ENCODE measurements around the gene KSR1. TPM values are rescaled to one million over a fixed set of nuclear protein-coding genes. Genes with fewer than 3 reads are reported as not detected.

The KSR1 gene
- total and polyA plus RNA-seq, 9 of the 15 experiments (the other 6 are each of a cell fraction or from before 2014, with no cell fraction given): 1.4 to 51.7 (median 18.4) TPM

GRCh38 chr17:27596096-27596495 is 139.8 kb downstream of the KSR1 start:
- in situ Hi-C loops (cut with MboI): loop anchor here (10.0 kb wide), 1 partner anchor 221 kb away; no protein-coding TSS in a partner anchor

GRCh38 chr17:27596566-27597187 is 140.4 kb downstream of the KSR1 start:
- Histone ChIP-seq H3K27me3 (ENCODE audit: control insufficient read depth in 2 of 2, insufficient read depth in 2 of 2, low read length in 2 of 2) (no peaks in the 10 kb centered on the region), H3K36me3 (ENCODE audit: control insufficient read depth, insufficient read depth, low read length) (peaks cover 84% of the 10 kb centered on the region), H3K9me1 (ENCODE audit: control insufficient read depth, insufficient read depth, low read length) (no peaks in the 10 kb centered on the region), H3K4me3 (no peak overlapping the region), H3K27ac (ENCODE audit: extremely low read depth, low read depth, low read length) (no peak overlapping the region), H3K9ac (ENCODE audit: insufficient read depth in 1 of 2, low read depth in 2 of 2, low read length in 2 of 2) (peak overlapping the region in 1 of 2 experiments; percentile 70; a peak in 2 of 4 replicates), H2AFZ (ENCODE audit: low read depth, low read length) (no peak overlapping the region), H3K9me3 (replicated peaks; ENCODE audit: control insufficient read depth, insufficient read depth, low read depth, low read length) (no peaks in the 10 kb centered on the region), H4K20me1 (replicated peaks; ENCODE audit: control insufficient read depth, insufficient read depth, low read length) (no peaks in the 10 kb centered on the region), H3K4me2 (ENCODE audit: insufficient read depth, low read length) (no peak overlapping the region), H3K4me1 (replicated peaks in 1 of 2; ENCODE audit: control insufficient read depth in 2 of 2, insufficient read depth in 2 of 2, low read length in 2 of 2) (peaks cover 15 to 26% of the 10 kb centered on the region in 2 experiments; a peak in 4 of 5 replicates), H3K79me2 (ENCODE audit: control insufficient read depth, insufficient read depth, low read length) (no peaks in the 10 kb centered on the region; the same call in 2 of the 3 replicates)
- ATAC-seq (no peak), DNase-seq (ENCODE audit: extremely low read depth in 1 of 4, low spot score in 3 of 4) (no peak), FAIRE-seq (no peak)
- intact Hi-C loops (cut with micrococcal nuclease): no loop called here
- POLR2A ChIA-PET: interaction anchor here (1.1 to 5.4 kb wide), 4 partner anchors 9 to 53 kb away, joined by 3 to 31 read pairs (median 3); no protein-coding TSS in a partner anchor
- in situ Hi-C loops (cut with MboI): loop anchor here (10.0 kb wide), 1 partner anchor 222 kb away; no protein-coding TSS in a partner anchor
- no TSS peak for BruUV-seq (replicated peaks)
- CTCF ChIA-PET (ENCODE audit: low intra/inter-chr PET ratio): no interaction called here
- 71% methylated on average over 6 of the region's 9 CpGs for WGBS (ENCODE audit: insufficient coverage, low coverage, missing lambda C conversion rate)
- TF ChIP-seq ZNF436 (CRISPR knock-in tag; IDR thresholded peaks at IDR 0.05): no peak
- no peak for TF ChIP-seq HNRNPL (IDR thresholded peaks at IDR 0.05; ENCODE audit: low read depth, low read length)
- TF ChIP-seq SFPQ (IDR thresholded peaks at IDR 0.05; ENCODE audit: low read depth, low read length): no peak
- no peak for TF ChIP-seq DIDO1 (tag; IDR thresholded peaks at IDR 0.05; ENCODE audit: low read depth)
- no peak for TF ChIP-seq ZNF140 (CRISPR knock-in tag; IDR thresholded peaks at IDR 0.05)
- TF ChIP-seq, protein P1, sequence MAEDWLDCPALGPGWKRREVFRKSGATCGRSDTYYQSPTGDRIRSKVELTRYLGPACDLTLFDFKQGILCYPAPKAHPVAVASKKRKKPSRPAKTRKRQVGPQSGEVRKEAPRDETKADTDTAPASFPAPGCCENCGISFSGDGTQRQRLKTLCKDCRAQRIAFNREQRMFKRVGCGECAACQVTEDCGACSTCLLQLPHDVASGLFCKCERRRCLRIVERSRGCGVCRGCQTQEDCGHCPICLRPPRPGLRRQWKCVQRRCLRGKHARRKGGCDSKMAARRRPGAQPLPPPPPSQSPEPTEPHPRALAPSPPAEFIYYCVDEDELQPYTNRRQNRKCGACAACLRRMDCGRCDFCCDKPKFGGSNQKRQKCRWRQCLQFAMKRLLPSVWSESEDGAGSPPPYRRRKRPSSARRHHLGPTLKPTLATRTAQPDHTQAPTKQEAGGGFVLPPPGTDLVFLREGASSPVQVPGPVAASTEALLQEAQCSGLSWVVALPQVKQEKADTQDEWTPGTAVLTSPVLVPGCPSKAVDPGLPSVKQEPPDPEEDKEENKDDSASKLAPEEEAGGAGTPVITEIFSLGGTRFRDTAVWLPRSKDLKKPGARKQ (CRISPR knock-in tag; IDR thresholded peaks at IDR 0.05): no peak
- no peak for TF ChIP-seq SUPT5H (IDR thresholded peaks at IDR 0.05)
- TF ChIP-seq YBX1 (IDR thresholded peaks at IDR 0.05): no peak
- TF ChIP-seq E2F3 (CRISPR knock-in tag; IDR thresholded peaks at IDR 0.05): no peak
- no peak for TF ChIP-seq ZC3H4 (CRISPR knock-in tag; IDR thresholded peaks at IDR 0.05; ENCODE audit: borderline replicate concordance)

More at GRCh38 chr17:27596096-27596495, 139.8 kb downstream of the KSR1 start:
- FAIRE-seq (no peak), ATAC-seq (no peak), DNase-seq (ENCODE audit: extremely low read depth in 1 of 4, low spot score in 3 of 4) (no peak)
- Histone ChIP-seq H3K79me2 (ENCODE audit: control insufficient read depth, insufficient read depth, low read length) (no peaks in the 10 kb centered on the region; the same call in 2 of the 3 replicates), H3K27me3 (ENCODE audit: control insufficient read depth in 2 of 2, insufficient read depth in 2 of 2, low read length in 2 of 2) (no peaks in the 10 kb centered on the region), H3K36me3 (ENCODE audit: control insufficient read depth, insufficient read depth, low read length) (peaks cover 83% of the 10 kb centered on the region), H3K9me1 (ENCODE audit: control insufficient read depth, insufficient read depth, low read length) (no peaks in the 10 kb centered on the region), H4K20me1 (replicated peaks; ENCODE audit: control insufficient read depth, insufficient read depth, low read length) (no peaks in the 10 kb centered on the region), H2AFZ (ENCODE audit: low read depth, low read length) (no peak overlapping the region), H3K4me3 (no peak overlapping the region), H3K27ac (ENCODE audit: extremely low read depth, low read depth, low read length) (no peak overlapping the region), H3K4me1 (replicated peaks in 1 of 2; ENCODE audit: control insufficient read depth in 2 of 2, insufficient read depth in 2 of 2, low read length in 2 of 2) (peaks cover 10 to 23% of the 10 kb centered on the region in 2 experiments; a peak in 4 of 5 replicates), H3K9me3 (replicated peaks; ENCODE audit: control insufficient read depth, insufficient read depth, low read depth, low read length) (no peaks in the 10 kb centered on the region), H3K9ac (ENCODE audit: insufficient read depth in 1 of 2, low read depth in 2 of 2, low read length in 2 of 2) (no peak overlapping the region), H3K4me2 (ENCODE audit: insufficient read depth, low read length) (no peak overlapping the region)
- no TSS peak for BruUV-seq (replicated peaks)
- TF ChIP-seq ZNF347 (CRISPR knock-in tag; IDR thresholded peaks at IDR 0.05; ENCODE audit: low read depth): no peak
- no peak for TF ChIP-seq TAF9B (IDR thresholded peaks at IDR 0.05; ENCODE audit: partially characterized antibody)
- no peak for TF ChIP-seq SMARCB1 (IDR thresholded peaks at IDR 0.05; ENCODE audit: insufficient read length, low read depth)
- TF ChIP-seq HIVEP1 (CRISPR knock-in tag; IDR thresholded peaks at IDR 0.05): no peak
- TF ChIP-seq HCFC1 (IDR thresholded peaks at IDR 0.05; ENCODE audit: low read depth, low read length): no peak
- TF ChIP-seq FOS (IDR thresholded peaks at IDR 0.05; ENCODE audit: extremely low read depth, insufficient read length): no peak
- CTCF ChIA-PET (ENCODE audit: low intra/inter-chr PET ratio): no interaction called here
- intact Hi-C loops (cut with micrococcal nuclease): no loop called here
- POLR2A ChIA-PET: interaction anchor here (0.8 to 5.4 kb wide), 5 partner anchors 8 to 130 kb away, joined by 3 to 31 read pairs (median 3); no protein-coding TSS in a partner anchor
- 60% methylated on average over 4 of the region's 4 CpGs for WGBS (ENCODE audit: insufficient coverage, low coverage, missing lambda C conversion rate)
